H9 (cell line): ENCODE results near the gene C12orf75. TPM values are rescaled to one million over a fixed set of nuclear protein-coding genes. Genes with fewer than 3 reads are reported as not detected.

ENCODE experiments used
- DNase-seq: peaks from one replicate; pipeline ENCODE4 v3.0.0-alpha.2; 2017
- H2AFZ ChIP-seq: one replicate; pipeline ENCODE4 v1.6.1; 2013; ENCODE audit warnings: mild to moderate bottlenecking, low read length, control low read depth, moderate library complexity
- H2AK5ac ChIP-seq: 2 replicates; pipeline ENCODE4 v1.6.1; 2013; ENCODE audit warnings: low read length, control low read depth, mixed read lengths; ENCODE audit not compliant: insufficient read length
- H2BK120ac ChIP-seq: one replicate; pipeline ENCODE4 v1.6.1; 2013; ENCODE audit warnings: low read depth, mild to moderate bottlenecking, low read length, control low read depth, inconsistent platforms; ENCODE audit not compliant: poor library complexity, severe bottlenecking
- H2BK12ac ChIP-seq: 2 replicates; pipeline ENCODE4 v1.6.1; 2013; ENCODE audit warnings: low read length, control low read depth, mixed read lengths, low read depth; ENCODE audit not compliant: insufficient read length
- H2BK15ac ChIP-seq: 2 replicates; pipeline ENCODE4 v1.6.1; 2013; ENCODE audit warnings: low read depth, low read length, control low read depth
- H2BK20ac ChIP-seq: one replicate; pipeline ENCODE4 v1.6.1; 2013; ENCODE audit warnings: low read depth, mild to moderate bottlenecking, low read length, control low read depth, inconsistent platforms; ENCODE audit not compliant: poor library complexity, severe bottlenecking
- H2BK5ac ChIP-seq: 2 replicates; pipeline ENCODE4 v1.6.1; 2013; ENCODE audit warnings: low read length, control low read depth, mixed read lengths; ENCODE audit not compliant: insufficient read length
- H3K14ac ChIP-seq: 2 replicates; pipeline ENCODE4 v1.6.1; 2013; ENCODE audit warnings: low read length, control low read depth; ENCODE audit not compliant: insufficient read depth
- H3K18ac ChIP-seq: 2 replicates; pipeline ENCODE4 v1.6.1; 2013; ENCODE audit warnings: low read depth, mild to moderate bottlenecking, mixed read lengths, low read length, control low read depth; ENCODE audit not compliant: insufficient read length
- H3K23ac ChIP-seq: 2 replicates; pipeline ENCODE4 v1.6.1; 2013; ENCODE audit warnings: low read length, control low read depth, mixed read lengths, low read depth; ENCODE audit not compliant: insufficient read length
- H3K23me2 ChIP-seq: 2 replicates; pipeline ENCODE4 v1.6.1; 2013; ENCODE audit warnings: low read depth, mild to moderate bottlenecking, mixed read lengths, low read length, control low read depth; ENCODE audit not compliant: insufficient read length, poor library complexity, severe bottlenecking
- H3K27ac ChIP-seq: 2 replicates; pipeline ENCODE4 v1.5.1; 2013; ENCODE audit warnings: low read length, control low read depth, mixed read lengths, low read depth; ENCODE audit not compliant: insufficient read length
- H3K27me3 ChIP-seq: 2 replicates; pipeline ENCODE4 v1.6.1; 2013; ENCODE audit warnings: low read length, control low read depth, inconsistent platforms; ENCODE audit not compliant: insufficient read depth
- H3K4ac ChIP-seq: 2 replicates; pipeline ENCODE4 v1.6.1; 2013; ENCODE audit warnings: low read depth, mild to moderate bottlenecking, control low read depth, inconsistent platforms, low read length, moderate library complexity
- H3K4me1 ChIP-seq: 2 replicates; pipeline ENCODE4 v1.6.1; 2013; ENCODE audit warnings: low read length, control low read depth, inconsistent platforms; ENCODE audit not compliant: insufficient read depth
- H3K4me2 ChIP-seq: 2 replicates; pipeline ENCODE4 v1.6.1; 2013; ENCODE audit warnings: low read length, control low read depth, mixed read lengths; ENCODE audit not compliant: insufficient read length, insufficient read depth
- H3K56ac ChIP-seq: 2 replicates; pipeline ENCODE4 v1.6.1; 2013; ENCODE audit warnings: low read depth, mild to moderate bottlenecking, mixed read lengths, low read length, control low read depth; ENCODE audit not compliant: insufficient read length
- H3K79me1 ChIP-seq: 2 replicates; pipeline ENCODE4 v1.6.1; 2013; ENCODE audit warnings: low read depth, mild to moderate bottlenecking, moderate library complexity, low read length, control low read depth, inconsistent platforms; ENCODE audit not compliant: insufficient read depth, poor library complexity, severe bottlenecking
- H3K79me2 ChIP-seq: 2 replicates; pipeline ENCODE4 v1.6.1; 2013; ENCODE audit warnings: low read length, control low read depth, inconsistent platforms; ENCODE audit not compliant: insufficient read depth
- H3K9ac ChIP-seq: 2 replicates; pipeline ENCODE4 v1.6.1; 2013; ENCODE audit warnings: low read length, control low read depth, mixed read lengths; ENCODE audit not compliant: insufficient read length; ENCODE audit errors: extremely low read depth
- H3K9me3 ChIP-seq: one replicate; pipeline ENCODE4 v1.6.1; 2013; ENCODE audit warnings: low read depth, low read length, inconsistent platforms; ENCODE audit not compliant: control insufficient read depth
- H3T11ph ChIP-seq: one replicate; pipeline ENCODE4 v1.6.1; 2013; ENCODE audit warnings: mild to moderate bottlenecking, low read length, control low read depth, inconsistent platforms
- H4K20me1 ChIP-seq: one replicate; pipeline ENCODE4 v1.6.1; 2013; ENCODE audit not compliant: control insufficient read depth, insufficient read length, insufficient read depth
- H4K5ac ChIP-seq: 2 replicates; pipeline ENCODE4 v1.6.1; 2013; ENCODE audit warnings: low read depth, mild to moderate bottlenecking, mixed read lengths, low read length, control low read depth; ENCODE audit not compliant: insufficient read length
- H4K8ac ChIP-seq: replicated peaks from 2 replicates; pipeline ENCODE4 v1.6.1; 2013; ENCODE audit warnings: low read length, control low read depth, mixed read lengths, low read depth; ENCODE audit not compliant: insufficient read length
- H4K91ac ChIP-seq: 2 replicates; pipeline ENCODE4 v1.6.1; 2013; ENCODE audit warnings: low read depth, mild to moderate bottlenecking, moderate library complexity, mixed read lengths, low read length, control low read depth; ENCODE audit not compliant: insufficient read length
- H3K27ac Mint-ChIP-seq, 3 experiments: 2 replicates in 2 of 3; 3 replicates in 1 of 3; pipeline ENCODE4 v1.8.0; 2020 to 2021; ENCODE audit warnings: mixed read lengths in 3 of 3, mild to moderate bottlenecking in 1 of 3, moderate library complexity in 1 of 3
- H3K27me3 Mint-ChIP-seq: 2 replicates; pipeline ENCODE4 v1.8.0; 2021; ENCODE audit warnings: low read depth, mild to moderate bottlenecking, moderate library complexity, mixed read lengths
- H3K36me3 Mint-ChIP-seq, 3 experiments: 2 replicates in 2 of 3; 3 replicates in 1 of 3; pipeline ENCODE4 v1.8.0; 2020 to 2021; ENCODE audit warnings: low read depth in 3 of 3, mixed read lengths in 3 of 3; ENCODE audit not compliant: insufficient read depth in 1 of 3
- H3K4me1 Mint-ChIP-seq, 2 experiments: 2 replicates each; pipeline ENCODE4 v1.8.0; 2020; ENCODE audit warnings: mixed read lengths in 2 of 2
- H3K4me3 Mint-ChIP-seq, 2 experiments: 2 replicates in 1 of 2; 3 replicates in 1 of 2; pipeline ENCODE4 v1.8.0; 2020 to 2021; ENCODE audit warnings: mild to moderate bottlenecking in 2 of 2, mixed read lengths in 2 of 2, moderate library complexity in 1 of 2
- H3K9me3 Mint-ChIP-seq, 2 experiments: 2 replicates in 1 of 2; 3 replicates in 1 of 2; pipeline ENCODE4 v1.8.0; 2020; ENCODE audit warnings: mild to moderate bottlenecking in 2 of 2, mixed read lengths in 2 of 2, moderate library complexity in 1 of 2
- CTCF ChIP-seq: fragments of 200-600 bp; sonication (generic); conservative IDR thresholded peaks from 3 replicates; pipeline ENCODE4 v1.8.0; 2021; ENCODE audit warnings: antibody characterized with exemption, mild to moderate bottlenecking
- WGBS: extraction: QIAGEN DNeasy Blood & Tissue Kit; methylation state at CpG from one replicate; pipeline ENCODE4 v1.1.7; 2013; ENCODE audit warnings: missing lambda C conversion rate, low lambda C conversion rate, mixed read lengths; ENCODE audit not compliant: insufficient read length; ENCODE audit errors: extremely low coverage; 5-methylcytosine and 5-hydroxymethylcytosine counted together
- total RNA-seq: library from RNA; stranded (reverse); gene quantifications from 2 replicates; pipeline ENCODE4 v1.2.1, GENCODE V29; 2021

Gene C12orf75
- total RNA-seq, 1 experiment from 2014 or later, result 37.9 TPM

DNA sequence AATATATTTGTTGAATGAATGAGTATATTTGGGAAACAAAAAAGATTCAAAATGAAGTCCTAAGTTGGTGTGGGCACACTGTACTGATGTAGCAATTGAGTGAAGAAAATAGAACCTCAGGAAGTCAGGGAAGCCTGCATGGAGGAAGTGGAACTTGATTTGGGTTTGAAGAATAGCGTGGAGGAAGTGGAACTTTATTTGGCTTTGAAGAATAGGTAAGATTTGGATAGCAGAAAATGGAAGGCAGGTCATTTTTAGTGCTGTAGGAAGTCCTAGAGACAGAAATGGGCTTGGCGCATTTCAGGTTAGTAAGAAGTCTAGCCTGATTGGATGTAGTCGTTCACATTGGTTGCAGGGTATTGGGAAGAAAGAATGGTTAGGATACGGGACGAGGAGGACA, 5.4 kb downstream of the C12orf75 start:
- Histone ChIP-seq H3K23me2 (peaks cover 5% of the 10 kb centered on the region), H4K8ac (no peak overlapping the region), H2BK5ac (no peak overlapping the region), H3K9me3 (no peaks in the 10 kb centered on the region), H4K91ac (no peak overlapping the region), H4K5ac (no peak overlapping the region), H2AFZ (no peak overlapping the region), H3K9ac (no peak overlapping the region), H2BK20ac (no peak overlapping the region), H2BK15ac (no peak overlapping the region), H3K79me1 (peaks cover 6% of the 10 kb centered on the region), H3T11ph (no peak overlapping the region), H3K18ac (no peak overlapping the region), H2BK12ac (no peak overlapping the region), H2AK5ac (no peak overlapping the region), H3K23ac (no peak overlapping the region), H3K4me2 (no peak overlapping the region), H3K4ac (no peak overlapping the region), H4K20me1 (no peaks in the 10 kb centered on the region), H3K4me1 (peaks cover 4% of the 10 kb centered on the region; the same call in 1 of the 2 replicates), H3K27ac (no peak overlapping the region), H3K14ac (no peak overlapping the region), H2BK120ac (no peak overlapping the region), H3K27me3 (no peaks in the 10 kb centered on the region; the same call in 1 of the 2 replicates), H3K79me2 (no peaks in the 10 kb centered on the region), H3K56ac (no peak overlapping the region)
- Mint-ChIP-seq H3K9me3 (peaks cover 6% of the 10 kb centered on the region in 2 experiments), H3K27me3 (peaks cover 33% of the 10 kb centered on the region), H3K27ac (no peak overlapping the region), H3K36me3 (peaks cover 10 to 12% (median 12%) of the 10 kb centered on the region in 3 experiments), H3K4me1 (peaks cover 30 to 45% of the 10 kb centered on the region in 2 experiments), H3K4me3 (no peak overlapping the region)
- DNase-seq, result no peak
- TF ChIP-seq CTCF, result no peak
- WGBS, result no CpG with 5 or more reads among the region's 5 CpGs
